IMR-90 (cell line): ENCODE results near the gene MGAT1. TPM values are rescaled to one million over a fixed set of nuclear protein-coding genes. Genes with fewer than 3 reads are reported as not detected.

Experiments used
- ATAC-seq: fragments of 200-7000 bp; cut with Tn5 transposase; 2 replicates; pipeline ENCODE4 v1.9.1; 2020; ENCODE audit warnings: low read depth, mild to moderate bottlenecking, moderate library complexity
- BruUV-seq: library from RNA; stranded (reverse); fragments of 400-500 nt; replicated peaks from 2 replicates; lab custom pipeline; 2021; lab: Mats Ljungman, UMichigan
- CTCF ChIA-PET: fragments of 300-600 bp; formaldehyde crosslinking; extraction: SDS; loops from one replicate; lab custom pipeline; 2021; ENCODE audit warnings: antibody characterized with exemption; lab: Yijun Ruan, JAX
- POLR2A ChIA-PET: fragments of 300-600 bp; sonication (Branson Sonifier 250); formaldehyde crosslinking; loops from one replicate; lab custom pipeline; 2022; ENCODE audit warnings: antibody characterized with exemption; ENCODE audit not compliant: unreplicated experiment; lab: Charles Lee
- DNase-seq: peaks from one replicate; pipeline ENCODE4 v3.0.0; 2013
- H2AFZ ChIP-seq: replicated peaks from 2 replicates; pipeline ENCODE3; 2013; ENCODE audit warnings: low read length, mild to moderate bottlenecking; ENCODE audit not compliant: poor library complexity
- H2AK5ac ChIP-seq: 2 replicates; pipeline ENCODE4 v1.6.1; 2013; ENCODE audit warnings: low read depth, low read length, inconsistent platforms
- H2AK9ac ChIP-seq: replicated peaks from 2 replicates; pipeline ENCODE3; 2013; ENCODE audit warnings: mild to moderate bottlenecking, low read depth, low read length, moderate library complexity; ENCODE audit not compliant: poor library complexity
- H2BK120ac ChIP-seq: 2 replicates; pipeline ENCODE4 v1.6.1; 2013; ENCODE audit warnings: low read depth, low read length, inconsistent platforms
- H2BK15ac ChIP-seq: 3 replicates; pipeline ENCODE4 v1.6.1; 2013; ENCODE audit warnings: low read depth, low read length, inconsistent platforms
- H2BK20ac ChIP-seq: 2 replicates; pipeline ENCODE4 v1.6.1; 2013; ENCODE audit warnings: low read depth, mild to moderate bottlenecking, inconsistent platforms, low read length, moderate library complexity
- H2BK5ac ChIP-seq: 2 replicates; pipeline ENCODE4 v1.6.1; 2013; ENCODE audit warnings: mild to moderate bottlenecking, low read depth, low read length, inconsistent platforms; ENCODE audit not compliant: poor library complexity, severe bottlenecking
- H3K14ac ChIP-seq: replicated peaks from 2 replicates; pipeline ENCODE4 v1.6.1; 2013; ENCODE audit warnings: low read depth, low read length, inconsistent platforms
- H3K18ac ChIP-seq: 2 replicates; pipeline ENCODE4 v1.6.1; 2013; ENCODE audit warnings: low read depth, low read length, control low read depth
- H3K23ac ChIP-seq: 2 replicates; pipeline ENCODE4 v1.6.1; 2013; ENCODE audit warnings: low read depth, low read length, inconsistent platforms
- H3K27ac ChIP-seq: 2 replicates; pipeline ENCODE4 v1.5.1; 2013; ENCODE audit warnings: mild to moderate bottlenecking, control low read depth, low read length; ENCODE audit not compliant: insufficient read depth
- H3K27me3 ChIP-seq: 2 replicates; pipeline ENCODE4 v1.6.1; 2013; ENCODE audit warnings: low read length; ENCODE audit not compliant: control insufficient read depth, insufficient read depth
- H3K36me3 ChIP-seq: 2 replicates; pipeline ENCODE4 v1.6.1; 2013; ENCODE audit warnings: low read length, mixed read lengths; ENCODE audit not compliant: control insufficient read depth, insufficient read depth
- H3K4ac ChIP-seq: 2 replicates; pipeline ENCODE4 v1.6.1; 2013; ENCODE audit warnings: low read depth, low read length, inconsistent platforms
- H3K4me1 ChIP-seq: 2 replicates; pipeline ENCODE4 v1.6.1; 2013; ENCODE audit warnings: low read length, mixed read lengths; ENCODE audit not compliant: control insufficient read depth, insufficient read depth
- H3K4me2 ChIP-seq: 2 replicates; pipeline ENCODE4 v1.6.1; 2013; ENCODE audit warnings: low read depth, mild to moderate bottlenecking, control low read depth, low read length, moderate library complexity
- H3K4me3 ChIP-seq: 2 replicates; pipeline ENCODE4 v1.5.1; 2013; ENCODE audit warnings: low read depth, mild to moderate bottlenecking, control low read depth, low read length, moderate library complexity; ENCODE audit not compliant: insufficient read depth
- H3K56ac ChIP-seq: 2 replicates; pipeline ENCODE4 v1.6.1; 2013; ENCODE audit warnings: low read length, inconsistent platforms; ENCODE audit not compliant: insufficient read depth; ENCODE audit errors: extremely low read depth
- H3K79me1 ChIP-seq, 2 experiments: 2 replicates each; pipeline ENCODE4 v1.6.1; 2013; ENCODE audit warnings: low read length in 2 of 2, inconsistent platforms in 1 of 2, low read depth in 1 of 2
- H3K9ac ChIP-seq: 2 replicates; pipeline ENCODE4 v1.6.1; 2013; ENCODE audit warnings: low read depth, low read length, control low read depth
- H3K9me1 ChIP-seq: 2 replicates; pipeline ENCODE4 v1.6.1; 2013; ENCODE audit warnings: low read length, inconsistent platforms; ENCODE audit not compliant: insufficient read depth
- H3K9me3 ChIP-seq: 2 replicates; pipeline ENCODE4 v1.6.1; 2013; ENCODE audit warnings: low read length; ENCODE audit not compliant: control insufficient read depth, insufficient read depth
- H4K20me1 ChIP-seq: 2 replicates; pipeline ENCODE4 v1.6.1; 2013; ENCODE audit warnings: low read length, inconsistent platforms; ENCODE audit not compliant: insufficient read depth
- H4K5ac ChIP-seq: 2 replicates; pipeline ENCODE4 v1.6.1; 2013; ENCODE audit warnings: mild to moderate bottlenecking, low read depth, low read length, control low read depth
- H4K8ac ChIP-seq, 2 experiments: 2 replicates each; pipeline ENCODE4 v1.6.1; 2013; ENCODE audit warnings: low read depth in 2 of 2, low read length in 2 of 2, control low read depth in 1 of 2, inconsistent platforms in 1 of 2
- H4K91ac ChIP-seq: 2 replicates; pipeline ENCODE4 v1.6.1; 2013; ENCODE audit warnings: low read depth, low read length, inconsistent platforms; ENCODE audit not compliant: insufficient read depth
- BHLHE40 ChIP-seq: fragments of 150-350 bp; IDR thresholded peaks from 2 replicates; pipeline ENCODE4 v1.6.1; 2016; ENCODE audit warnings: mild to moderate bottlenecking, low read depth, low read length
- CEBPB ChIP-seq: IDR thresholded peaks from 2 replicates; pipeline ENCODE4 v1.6.1; 2012; ENCODE audit warnings: low read depth, low read length, improper control_type of control experiment
- CHD1 ChIP-seq: IDR thresholded peaks from 2 replicates; pipeline ENCODE4 v1.6.1; 2012; ENCODE audit warnings: low read depth, low read length, improper control_type of control experiment
- CTCF ChIP-seq: conservative IDR thresholded peaks from 2 replicates; pipeline ENCODE4 v1.5.1; 2012; ENCODE audit warnings: mild to moderate bottlenecking, low read depth, low read length, improper control_type of control experiment
- FOS ChIP-seq: fragments of 150-350 bp; IDR thresholded peaks from 2 replicates; pipeline ENCODE4 v1.6.1; 2016; ENCODE audit warnings: low read depth, low read length
- MAFK ChIP-seq: IDR thresholded peaks from 2 replicates; pipeline ENCODE4 v1.6.1; 2012; ENCODE audit warnings: low read depth, low read length, improper control_type of control experiment
- MAZ ChIP-seq: IDR thresholded peaks from 2 replicates; pipeline ENCODE4 v1.6.1; 2012; ENCODE audit warnings: low read depth, mild to moderate bottlenecking, low read length, improper control_type of control experiment, moderate library complexity, borderline replicate concordance
- MXI1 ChIP-seq: IDR thresholded peaks from 2 replicates; pipeline ENCODE4 v1.6.1; 2012; ENCODE audit warnings: low read depth, mild to moderate bottlenecking, low read length, moderate library complexity, borderline replicate concordance
- NFE2L2 ChIP-seq: fragments of 150-350 bp; IDR thresholded peaks from 2 replicates; pipeline ENCODE4 v1.6.1; 2016; ENCODE audit warnings: low read depth, mild to moderate bottlenecking, low read length
- POLR2A ChIP-seq: IDR thresholded peaks from 2 replicates; pipeline ENCODE4 v1.6.1; 2012; ENCODE audit warnings: mild to moderate bottlenecking, low read depth, low read length
- RAD21 ChIP-seq: IDR thresholded peaks from 2 replicates; pipeline ENCODE4 v1.6.1; 2012; ENCODE audit warnings: low read length, improper control_type of control experiment
- RCOR1 ChIP-seq: IDR thresholded peaks from 2 replicates; pipeline ENCODE4 v1.6.1; 2012; ENCODE audit warnings: mild to moderate bottlenecking, low read length, improper control_type of control experiment; ENCODE audit not compliant: insufficient replicate concordance
- RFX5 ChIP-seq: IDR thresholded peaks from 2 replicates; pipeline ENCODE4 v1.8.0; 2012; ENCODE audit warnings: low read depth, mild to moderate bottlenecking, low read length, moderate library complexity
- SMC3 ChIP-seq: fragments of 150-350 bp; IDR thresholded peaks from 2 replicates; pipeline ENCODE4 v1.6.1; 2016; ENCODE audit warnings: low read depth, mild to moderate bottlenecking, antibody characterized with exemption, low read length, moderate library complexity
- USF2 ChIP-seq: fragments of 150-350 bp; IDR thresholded peaks from 2 replicates; pipeline ENCODE4 v1.6.1; 2017; ENCODE audit warnings: mild to moderate bottlenecking, antibody characterized with exemption, low read length, low read depth
- WGBS, 2 experiments: methylation state at CpG; one replicate each; pipeline versions ENCODE4 v1.1.5 to v1.1.7; 2013; ENCODE audit warnings: missing lambda C conversion rate in 2 of 2; ENCODE audit not compliant: insufficient read length in 1 of 2; ENCODE audit errors: extremely low coverage in 2 of 2; 5-methylcytosine and 5-hydroxymethylcytosine counted together
- dilution Hi-C: fragments of 300-500 bp; cut with HindIII; formaldehyde crosslinking; loops from one replicate; pipeline ENCODE4 v1.14.3; 2018; ENCODE audit warnings: low sequenced_read_pairs; ENCODE audit not compliant: unreplicated experiment
- in situ Hi-C: fragments of 300-500 bp; cut with MboI; formaldehyde crosslinking; loops from 3 replicates; pipeline ENCODE4 v1.14.3; 2019; ENCODE audit warnings: low sequenced_read_pairs, inconsistent platforms, mixed read lengths
- intact Hi-C: fragments of 100-400 bp; cut with micrococcal nuclease; formaldehyde crosslinking; loops from 2 replicates; pipeline ENCODE4 v1.10.0; 2022
- polyA plus RNA-seq, 3 experiments: library from polyadenylated mRNA; depleted of rRNA; stranded (reverse); fragments of >200 nt; gene quantifications; 2 replicates each; pipeline ENCODE4 v1.2.3, GENCODE V29; 2012; ENCODE audit warnings: low replicate concordance in 1 of 3
- total RNA-seq: library from RNA; depleted of rRNA; stranded (reverse); fragments of >200 nt; gene quantifications from 2 replicates; pipeline ENCODE4 v1.2.3, GENCODE V29; 2012
- TF ChIP-seq, protein P1 (sequence below): fragments of 150-350 bp; IDR thresholded peaks from 2 replicates; pipeline ENCODE4 v1.6.1; 2016; ENCODE audit warnings: low read depth, mild to moderate bottlenecking, low read length, moderate library complexity, borderline replicate concordance

Gene MGAT1
- total and polyA plus RNA-seq, 2 of the 4 experiments (the other 2 are of a cell fraction): 56.3 to 141 TPM

- H4K8ac ChIP-seq: no peak overlapping the region
- in situ Hi-C loops (no loop called here), intact Hi-C loops (no loop called here), dilution Hi-C loops (no loop called here)
- BruUV-seq: no TSS peak
- no peak overlapping the region for H3K27ac ChIP-seq
- peaks cover 0 to 69% of the 10 kb centered on the region in 2 experiments; a peak in 3 of 4 replicates for H3K79me1 ChIP-seq
- DNase-seq (no peak), ATAC-seq (no peak)
- H3K4me1 ChIP-seq: peaks cover 8% of the 10 kb centered on the region
- no peak overlapping the region for H2BK20ac ChIP-seq
- H3K9me3 ChIP-seq: no peaks in the 10 kb centered on the region
- no peak overlapping the region for H3K23ac ChIP-seq
- no peak overlapping the region for H2BK15ac ChIP-seq
- no peak overlapping the region for H3K4me2 ChIP-seq
- H2AK5ac ChIP-seq: no peak overlapping the region
- no peaks in the 10 kb centered on the region for H3K27me3 ChIP-seq
- POLR2A ChIA-PET: no interaction called here
- no peak overlapping the region for H2AK9ac ChIP-seq
- H3K14ac ChIP-seq: no peak overlapping the region
- TF ChIP-seq NFE2L2: no peak
- no peak for TF ChIP-seq POLR2A
- no peak for TF ChIP-seq BHLHE40
- no peak for TF ChIP-seq RFX5
- TF ChIP-seq, protein P1, sequence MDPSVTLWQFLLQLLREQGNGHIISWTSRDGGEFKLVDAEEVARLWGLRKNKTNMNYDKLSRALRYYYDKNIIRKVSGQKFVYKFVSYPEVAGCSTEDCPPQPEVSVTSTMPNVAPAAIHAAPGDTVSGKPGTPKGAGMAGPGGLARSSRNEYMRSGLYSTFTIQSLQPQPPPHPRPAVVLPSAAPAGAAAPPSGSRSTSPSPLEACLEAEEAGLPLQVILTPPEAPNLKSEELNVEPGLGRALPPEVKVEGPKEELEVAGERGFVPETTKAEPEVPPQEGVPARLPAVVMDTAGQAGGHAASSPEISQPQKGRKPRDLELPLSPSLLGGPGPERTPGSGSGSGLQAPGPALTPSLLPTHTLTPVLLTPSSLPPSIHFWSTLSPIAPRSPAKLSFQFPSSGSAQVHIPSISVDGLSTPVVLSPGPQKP: no peak
- TF ChIP-seq CHD1: no peak
- TF ChIP-seq CEBPB: no peak
- TF ChIP-seq MAFK: no peak
- no peak for TF ChIP-seq FOS
- TF ChIP-seq USF2: no peak
- TF ChIP-seq MAZ: no peak
- no peak for TF ChIP-seq MXI1
- TF ChIP-seq RCOR1: no peak
- TF ChIP-seq RAD21: no peak
- TF ChIP-seq SMC3: no peak
- TF ChIP-seq CTCF: no peak
- H4K91ac ChIP-seq: no peak overlapping the region
- H3K4me3 ChIP-seq: no peak overlapping the region
- H4K5ac ChIP-seq: no peak overlapping the region
- H3K56ac ChIP-seq: no peak overlapping the region
- H2BK120ac ChIP-seq: no peak overlapping the region
- H3K9ac ChIP-seq: no peak overlapping the region
- CTCF ChIA-PET: no interaction called here
- H3K36me3 ChIP-seq: peaks cover 43% of the 10 kb centered on the region
- no peak overlapping the region for H3K18ac ChIP-seq
- peaks cover 70% of the 10 kb centered on the region for H4K20me1 ChIP-seq
- 100% methylated on average over 2 of the region's 7 CpGs; no CpG with 5 or more reads in 1 of the 2 experiments for WGBS, 2 experiments
- no peak overlapping the region for H2BK5ac ChIP-seq
- no peak overlapping the region for H2AFZ ChIP-seq
- peaks cover 24% of the 10 kb centered on the region for H3K9me1 ChIP-seq
- no peak overlapping the region for H3K4ac ChIP-seq
These were observed 9.7 kb downstream of the MGAT1 start for GRCh38 chr5:180792965-180793287.
